ENCODE measurements around the gene TMOD4.

DNA sequence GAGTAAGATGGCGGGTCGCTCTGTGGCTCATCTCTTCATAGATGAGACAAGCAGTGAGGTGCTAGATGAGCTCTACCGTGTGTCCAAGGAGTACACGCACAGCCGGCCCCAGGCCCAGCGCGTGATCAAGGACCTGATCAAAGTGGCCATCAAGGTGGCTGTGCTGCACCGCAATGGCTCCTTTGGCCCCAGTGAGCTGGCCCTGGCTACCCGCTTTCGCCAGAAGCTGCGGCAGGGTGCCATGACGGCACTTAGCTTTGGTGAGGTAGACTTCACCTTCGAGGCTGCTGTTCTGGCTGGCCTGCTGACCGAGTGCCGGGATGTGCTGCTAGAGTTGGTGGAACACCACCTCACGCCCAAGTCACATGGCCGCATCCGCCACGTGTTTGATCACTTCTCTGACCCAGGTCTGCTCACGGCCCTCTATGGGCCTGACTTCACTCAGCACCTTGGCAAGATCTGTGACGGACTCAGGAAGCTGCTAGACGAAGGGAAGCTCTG, 17.0 kb downstream of the TMOD4 start:
- no peak for TF ChIP-seq POU5F1 (IDR thresholded peaks at IDR 0.05; ENCODE audit: borderline replicate concordance, low read depth, low read length, partially characterized antibody)
- TF ChIP-seq EP300 (IDR thresholded peaks at IDR 0.05; ENCODE audit: low read length): no peak
- TF ChIP-seq CHD2 (IDR thresholded peaks at IDR 0.05; ENCODE audit: low read depth, low read length): no peak
